ENCODE results near the gene ANKRD22.

ANKRD22 gene

GRCh38 chr10:88881320-88881719 lies 29.7 kb upstream of the ANKRD22 start:
- no peak overlapping the region for H3K23ac ChIP-seq (ENCODE audit: low read length)
- no peak overlapping the region for H3K9ac ChIP-seq (ENCODE audit: low read length)
- no peak overlapping the region for H3K56ac ChIP-seq (ENCODE audit: low read length)
- no peak overlapping the region for H2AK5ac ChIP-seq (ENCODE audit: low read length)
- no peak overlapping the region for H3K4me3 ChIP-seq (ENCODE audit: low read length)
- H4K5ac ChIP-seq (ENCODE audit: low read length): no peak overlapping the region
- H3K79me1 ChIP-seq (ENCODE audit: low read length): no peaks in the 10 kb centered on the region
- whole genome bisulfite sequencing (ENCODE audit: extremely low coverage, insufficient coverage, low lambda C conversion rate): no CpG with 5 or more reads among the region's 6 CpGs
- H3K27me3 ChIP-seq (ENCODE audit: insufficient read depth, low read length, poor library complexity): no peaks in the 10 kb centered on the region
- H2BK120ac ChIP-seq (ENCODE audit: low read depth, low read length): no peak overlapping the region
- H3K27ac ChIP-seq (ENCODE audit: low read depth, low read length): no peak overlapping the region
- H3K4me1 ChIP-seq (ENCODE audit: control insufficient read depth, low read depth, low read length): no peaks in the 10 kb centered on the region
- H3K18ac ChIP-seq (ENCODE audit: low read length): no peak overlapping the region
- H2BK15ac ChIP-seq (replicated peaks; ENCODE audit: low read depth): no peak overlapping the region
- no peak overlapping the region for H2BK5ac ChIP-seq (ENCODE audit: low read length)
- no peak for DNase-seq
- no peak overlapping the region for H3K4ac ChIP-seq (ENCODE audit: low read depth, low read length)
- no peaks in the 10 kb centered on the region for H3K36me3 ChIP-seq (ENCODE audit: control insufficient read depth, insufficient read depth, low read length)
- H3K4me2 ChIP-seq (ENCODE audit: low read length): no peak overlapping the region
- H4K8ac ChIP-seq (ENCODE audit: low read depth, low read length): no peak overlapping the region
- no peaks in the 10 kb centered on the region for H3K79me2 ChIP-seq (ENCODE audit: control insufficient read depth, insufficient read depth, low read length)

GRCh38 chr10:88880282-88881076 lies 28.8 kb upstream of the ANKRD22 start:
- Histone ChIP-seq H2AK5ac (ENCODE audit: low read length) (no peak overlapping the region), H4K8ac (ENCODE audit: low read depth, low read length) (no peak overlapping the region), H3K4me1 (ENCODE audit: control insufficient read depth, low read depth, low read length) (no peaks in the 10 kb centered on the region), H3K27me3 (ENCODE audit: insufficient read depth, low read length, poor library complexity) (no peaks in the 10 kb centered on the region), H2BK120ac (ENCODE audit: low read depth, low read length) (no peak overlapping the region), H3K4me3 (ENCODE audit: low read length) (peak overlapping the region; percentile 58), H3K23ac (ENCODE audit: low read length) (no peak overlapping the region), H2BK5ac (ENCODE audit: low read length) (no peak overlapping the region), H3K27ac (ENCODE audit: low read depth, low read length) (peak overlapping the region; percentile 40), H3K18ac (ENCODE audit: low read length) (no peak overlapping the region), H3K9ac (ENCODE audit: low read length) (peak overlapping the region; percentile 79), H4K5ac (ENCODE audit: low read length) (no peak overlapping the region), H3K4me2 (ENCODE audit: low read length) (peak overlapping the region; percentile 83), H2BK15ac (replicated peaks; ENCODE audit: low read depth) (no peak overlapping the region), H3K4ac (ENCODE audit: low read depth, low read length) (no peak overlapping the region), H3K36me3 (ENCODE audit: control insufficient read depth, insufficient read depth, low read length) (no peaks in the 10 kb centered on the region), H3K79me2 (ENCODE audit: control insufficient read depth, insufficient read depth, low read length) (no peaks in the 10 kb centered on the region), H3K79me1 (ENCODE audit: low read length) (no peaks in the 10 kb centered on the region), H3K56ac (ENCODE audit: low read length) (peak overlapping the region; percentile 93)
- DNase-seq: peak; percentile 81
- WGBS (ENCODE audit: extremely low coverage, insufficient coverage, low lambda C conversion rate): no CpG with 5 or more reads among the region's 84 CpGs

- H2BK5ac ChIP-seq (ENCODE audit: low read length): no peak within 1 kb of the TSS
- H2AK5ac ChIP-seq (ENCODE audit: low read length): no peak within 1 kb of the TSS
- H4K8ac ChIP-seq (ENCODE audit: low read depth, low read length): no peak within 1 kb of the TSS
- H3K18ac ChIP-seq (ENCODE audit: low read length): no peak within 1 kb of the TSS
- no CpG with 5 or more reads among the region's 26 CpGs for WGBS (ENCODE audit: extremely low coverage, insufficient coverage, low lambda C conversion rate)
- H3K36me3 ChIP-seq (ENCODE audit: control insufficient read depth, insufficient read depth, low read length): no peaks in the 10 kb centered on the region
- no peak for DNase-seq
- no peak within 1 kb of the TSS for H3K23ac ChIP-seq (ENCODE audit: low read length)
- no peak within 1 kb of the TSS for H2BK15ac ChIP-seq (replicated peaks; ENCODE audit: low read depth)
- H3K9ac ChIP-seq (ENCODE audit: low read length): peak within 1 kb of the TSS; percentile 79
- no peaks in the 10 kb centered on the region for H3K27me3 ChIP-seq (ENCODE audit: insufficient read depth, low read length, poor library complexity)
- no peaks in the 10 kb centered on the region for H3K79me1 ChIP-seq (ENCODE audit: low read length)
- H3K4ac ChIP-seq (ENCODE audit: low read depth, low read length): no peak within 1 kb of the TSS
- H3K27ac ChIP-seq (ENCODE audit: low read depth, low read length): peak within 1 kb of the TSS; percentile 40
- H3K56ac ChIP-seq (ENCODE audit: low read length): peak within 1 kb of the TSS; percentile 93
- H3K4me1 ChIP-seq (ENCODE audit: control insufficient read depth, low read depth, low read length): no peaks in the 10 kb centered on the region
- peak within 1 kb of the TSS; percentile 58 for H3K4me3 ChIP-seq (ENCODE audit: low read length)
- H2BK120ac ChIP-seq (ENCODE audit: low read depth, low read length): no peak within 1 kb of the TSS
- H3K79me2 ChIP-seq (ENCODE audit: control insufficient read depth, insufficient read depth, low read length): no peaks in the 10 kb centered on the region
- peak within 1 kb of the TSS; percentile 83 for H3K4me2 ChIP-seq (ENCODE audit: low read length)
- no peak within 1 kb of the TSS for H4K5ac ChIP-seq (ENCODE audit: low read length)
Observed at GRCh38 chr10:88879534-88880281, 28.1 kb upstream of the ANKRD22 start, which contains the start of gene STAMBPL1. STAMBPL1 (plus strand) TSS chr10:88880245; CDS start chr10:88901709, 21,464 bp downstream.

GRCh38 chr10:88877298-88877697 lies 25.7 kb upstream of the ANKRD22 start:
- Histone ChIP-seq H4K5ac (ENCODE audit: low read length) (no peak overlapping the region), H3K4me2 (ENCODE audit: low read length) (no peak overlapping the region), H3K4me1 (ENCODE audit: control insufficient read depth, low read depth, low read length) (no peaks in the 10 kb centered on the region), H3K27ac (ENCODE audit: low read depth, low read length) (no peak overlapping the region), H3K27me3 (ENCODE audit: insufficient read depth, low read length, poor library complexity) (no peaks in the 10 kb centered on the region), H4K8ac (ENCODE audit: low read depth, low read length) (no peak overlapping the region), H2BK120ac (ENCODE audit: low read depth, low read length) (no peak overlapping the region), H2BK15ac (replicated peaks; ENCODE audit: low read depth) (no peak overlapping the region), H3K23ac (ENCODE audit: low read length) (no peak overlapping the region), H3K4me3 (ENCODE audit: low read length) (no peak overlapping the region), H3K36me3 (ENCODE audit: control insufficient read depth, insufficient read depth, low read length) (no peaks in the 10 kb centered on the region), H3K4ac (ENCODE audit: low read depth, low read length) (no peak overlapping the region), H3K79me1 (ENCODE audit: low read length) (no peaks in the 10 kb centered on the region), H3K9ac (ENCODE audit: low read length) (no peak overlapping the region), H2AK5ac (ENCODE audit: low read length) (no peak overlapping the region), H3K56ac (ENCODE audit: low read length) (no peak overlapping the region), H2BK5ac (ENCODE audit: low read length) (no peak overlapping the region), H3K18ac (ENCODE audit: low read length) (no peak overlapping the region), H3K79me2 (ENCODE audit: control insufficient read depth, insufficient read depth, low read length) (no peaks in the 10 kb centered on the region)
- no CpG with 5 or more reads among the region's 6 CpGs for WGBS (ENCODE audit: extremely low coverage, insufficient coverage, low lambda C conversion rate)
- DNase-seq: no peak

- no peaks in the 10 kb centered on the region for H3K4me1 ChIP-seq (ENCODE audit: control insufficient read depth, low read depth, low read length)
- H3K27me3 ChIP-seq (ENCODE audit: insufficient read depth, low read length, poor library complexity): no peaks in the 10 kb centered on the region
- no peaks in the 10 kb centered on the region for H3K79me1 ChIP-seq (ENCODE audit: low read length)
- no peak overlapping the region for H4K5ac ChIP-seq (ENCODE audit: low read length)
- no peaks in the 10 kb centered on the region for H3K36me3 ChIP-seq (ENCODE audit: control insufficient read depth, insufficient read depth, low read length)
- no peak overlapping the region for H2AK5ac ChIP-seq (ENCODE audit: low read length)
- H3K4me3 ChIP-seq (ENCODE audit: low read length): no peak overlapping the region
- no peak overlapping the region for H2BK15ac ChIP-seq (replicated peaks; ENCODE audit: low read depth)
- H3K9ac ChIP-seq (ENCODE audit: low read length): no peak overlapping the region
- H3K56ac ChIP-seq (ENCODE audit: low read length): no peak overlapping the region
- no peak overlapping the region for H2BK120ac ChIP-seq (ENCODE audit: low read depth, low read length)
- no peak overlapping the region for H3K18ac ChIP-seq (ENCODE audit: low read length)
- H3K79me2 ChIP-seq (ENCODE audit: control insufficient read depth, insufficient read depth, low read length): no peaks in the 10 kb centered on the region
- H3K4ac ChIP-seq (ENCODE audit: low read depth, low read length): no peak overlapping the region
- no peak overlapping the region for H2BK5ac ChIP-seq (ENCODE audit: low read length)
- DNase-seq: no peak
- H3K23ac ChIP-seq (ENCODE audit: low read length): no peak overlapping the region
- no peak overlapping the region for H3K4me2 ChIP-seq (ENCODE audit: low read length)
- H4K8ac ChIP-seq (ENCODE audit: low read depth, low read length): no peak overlapping the region
- H3K27ac ChIP-seq (ENCODE audit: low read depth, low read length): no peak overlapping the region
Observed at GRCh38 chr10:88875081-88875480, 23.4 kb upstream of the ANKRD22 start.

Data from mesendoderm (in vitro differentiated cells).